ENCODE data around the gene ACOT7. TPM values are rescaled to one million over a fixed set of nuclear protein-coding genes. Genes with fewer than 3 reads are reported as not detected.

ACOT7 gene
- total RNA-seq, 1 donor from 2014 or later: 35.1 TPM

GRCh38 chr1:6328696-6329095, 64.9 kb downstream of the ACOT7 start:
- Mint-ChIP-seq H3K9me3 (ENCODE audit: unreplicated experiment) (no peaks in the 10 kb centered on the region), H3K27ac (ENCODE audit: unreplicated experiment) (no peak overlapping the region), H3K36me3 (ENCODE audit: low read depth, unreplicated experiment) (peaks cover 7% of the 10 kb centered on the region), H3K4me1 (ENCODE audit: unreplicated experiment) (no peaks in the 10 kb centered on the region), H3K27me3 (ENCODE audit: unreplicated experiment) (peaks cover 2% of the 10 kb centered on the region), H3K4me3 (ENCODE audit: unreplicated experiment) (no peak overlapping the region)
- no peak for DNase-seq (ENCODE audit: low spot score)
- TF ChIP-seq CTCF (IDR thresholded peaks at IDR 0.05; ENCODE audit: unreplicated experiment): no peak

GRCh38 chr1:6328091-6328490, 65.5 kb downstream of the ACOT7 start:
- H3K36me3 Mint-ChIP-seq (ENCODE audit: low read depth, unreplicated experiment): peaks cover 7% of the 10 kb centered on the region
- no peak overlapping the region for H3K27ac Mint-ChIP-seq (ENCODE audit: unreplicated experiment)
- no peak for DNase-seq (ENCODE audit: low spot score)
- no peaks in the 10 kb centered on the region for H3K4me1 Mint-ChIP-seq (ENCODE audit: unreplicated experiment)
- peaks cover 2% of the 10 kb centered on the region for H3K27me3 Mint-ChIP-seq (ENCODE audit: unreplicated experiment)
- no peaks in the 10 kb centered on the region for H3K9me3 Mint-ChIP-seq (ENCODE audit: unreplicated experiment)
- no peak overlapping the region for H3K4me3 Mint-ChIP-seq (ENCODE audit: unreplicated experiment)
- no peak for TF ChIP-seq CTCF (IDR thresholded peaks at IDR 0.05; ENCODE audit: unreplicated experiment)

GRCh38 chr1:6325482-6325881, 68.1 kb downstream of the ACOT7 start:
- Mint-ChIP-seq H3K4me3 (ENCODE audit: unreplicated experiment) (no peak overlapping the region), H3K27me3 (ENCODE audit: unreplicated experiment) (peaks cover 2% of the 10 kb centered on the region), H3K36me3 (ENCODE audit: low read depth, unreplicated experiment) (peaks cover 7% of the 10 kb centered on the region), H3K4me1 (ENCODE audit: unreplicated experiment) (no peaks in the 10 kb centered on the region), H3K9me3 (ENCODE audit: unreplicated experiment) (no peaks in the 10 kb centered on the region), H3K27ac (ENCODE audit: unreplicated experiment) (no peak overlapping the region)
- TF ChIP-seq CTCF (IDR thresholded peaks at IDR 0.05; ENCODE audit: unreplicated experiment): no peak
- DNase-seq (ENCODE audit: low spot score): no peak

GRCh38 chr1:6322161-6322560, 71.4 kb downstream of the ACOT7 start:
- Mint-ChIP-seq H3K36me3 (ENCODE audit: low read depth, unreplicated experiment) (peaks cover 7% of the 10 kb centered on the region), H3K4me3 (ENCODE audit: unreplicated experiment) (no peak overlapping the region), H3K9me3 (ENCODE audit: unreplicated experiment) (no peaks in the 10 kb centered on the region), H3K4me1 (ENCODE audit: unreplicated experiment) (no peaks in the 10 kb centered on the region), H3K27ac (ENCODE audit: unreplicated experiment) (no peak overlapping the region), H3K27me3 (ENCODE audit: unreplicated experiment) (peaks cover 2% of the 10 kb centered on the region)
- DNase-seq (ENCODE audit: low spot score): no peak
- TF ChIP-seq CTCF (IDR thresholded peaks at IDR 0.05; ENCODE audit: unreplicated experiment): no peak

GRCh38 chr1:6321205-6321604, 72.4 kb downstream of the ACOT7 start:
- Mint-ChIP-seq H3K4me1 (ENCODE audit: unreplicated experiment) (peaks cover under 1% of the 10 kb centered on the region), H3K4me3 (ENCODE audit: unreplicated experiment) (no peak overlapping the region), H3K9me3 (ENCODE audit: unreplicated experiment) (no peaks in the 10 kb centered on the region), H3K36me3 (ENCODE audit: low read depth, unreplicated experiment) (peaks cover 4% of the 10 kb centered on the region), H3K27ac (ENCODE audit: unreplicated experiment) (no peak overlapping the region), H3K27me3 (ENCODE audit: unreplicated experiment) (peaks cover 2% of the 10 kb centered on the region)
- DNase-seq (ENCODE audit: low spot score): no peak
- no peak for TF ChIP-seq CTCF (IDR thresholded peaks at IDR 0.05; ENCODE audit: unreplicated experiment)

All from endothelial cell (in vitro differentiated cells).